Endothelial cell of umbilical vein (primary cell): ENCODE measurements around the gene GAS7. TPM values are rescaled to one million over a fixed set of nuclear protein-coding genes. Genes with fewer than 3 reads are reported as not detected.

Experiments used
- BruUV-seq: library from RNA; stranded (reverse); fragments of 400-500 nt; replicated peaks from 2 replicates; lab custom pipeline; 2021; lab: Mats Ljungman, UMichigan
- CTCF ChIA-PET: fragments of 300-600, 350-600 bp; sonication (Branson Sonifier 250); formaldehyde crosslinking; loops from one replicate; lab custom pipeline; 2021; ENCODE audit warnings: antibody characterized with exemption, inconsistent platforms; lab: Charles Lee
- POLR2A ChIA-PET: fragments of 300-600, 350-600 bp; sonication (Branson Sonifier 250); formaldehyde crosslinking; loops from one replicate; lab custom pipeline; 2021; ENCODE audit warnings: antibody characterized with exemption, inconsistent platforms; lab: Charles Lee
- DNase-seq: peaks from one replicate; pipeline ENCODE4 v3.0.0-alpha.2; 2011; ENCODE audit warnings: low read depth, low spot score
- FAIRE-seq: peaks from 2 replicates; lab custom pipeline; 2011; peaks lifted over from hg19 to GRCh38; lab: Jason Lieb, UNC
- H2AFZ ChIP-seq: 2 replicates; pipeline ENCODE4 v1.6.0; 2012; ENCODE audit warnings: low read depth, low read length, control low read depth, inconsistent platforms
- H3K27ac ChIP-seq: 2 replicates; pipeline ENCODE4 v1.5.1; 2011; ENCODE audit warnings: low read depth, mild to moderate bottlenecking, control low read depth, low read length, moderate library complexity; ENCODE audit not compliant: insufficient read depth
- H3K27me3 ChIP-seq, 2 experiments: 2 replicates each; pipeline versions ENCODE4 v1.6.0 to v1.6.1; 2011; ENCODE audit warnings: low read length in 2 of 2, mixed read lengths in 1 of 2; ENCODE audit not compliant: control insufficient read depth in 2 of 2, insufficient read depth in 2 of 2
- H3K36me3 ChIP-seq, 2 experiments: 2 replicates in 1 of 2; 3 replicates in 1 of 2; pipeline ENCODE4 v1.5.1; 2011; ENCODE audit warnings: low read length in 2 of 2, mild to moderate bottlenecking in 1 of 2, moderate library complexity in 1 of 2; ENCODE audit not compliant: control insufficient read depth in 2 of 2, insufficient read depth in 2 of 2; ENCODE audit errors: extremely low read depth in 1 of 2
- H3K4me1 ChIP-seq: 3 replicates; pipeline ENCODE4 v1.5.1; 2011; ENCODE audit warnings: mild to moderate bottlenecking, low read length; ENCODE audit not compliant: control insufficient read depth, insufficient read depth; ENCODE audit errors: extremely low read depth
- H3K4me2 ChIP-seq: 2 replicates; pipeline ENCODE4 v1.6.1; 2011; ENCODE audit warnings: low read length, control low read depth, mixed read lengths; ENCODE audit not compliant: insufficient read depth
- H3K4me3 ChIP-seq, 3 experiments: fragments of 200-600 bp in 1 of 3; sonication (generic), shearing (Covaris generic) in 1 of 3; replicated peaks in 1 of 3; 2 replicates each; pipeline ENCODE4 v1.5.1; 2011 to 2016; ENCODE audit warnings: control low read depth in 3 of 3, low read length in 3 of 3, mild to moderate bottlenecking in 2 of 3, inconsistent platforms in 1 of 3, low read depth in 1 of 3, moderate library complexity in 1 of 3; ENCODE audit not compliant: insufficient read depth in 1 of 3
- H3K79me2 ChIP-seq: 2 replicates; pipeline ENCODE4 v1.6.0; 2012; ENCODE audit warnings: low read length, inconsistent platforms; ENCODE audit not compliant: control insufficient read depth, insufficient read depth
- H3K9ac ChIP-seq: replicated peaks from 2 replicates; pipeline ENCODE3; 2011; ENCODE audit warnings: low read length, control low read depth; ENCODE audit not compliant: insufficient read depth; ENCODE audit errors: extremely low read depth
- H3K9me1 ChIP-seq: replicated peaks from 3 replicates; pipeline ENCODE4 v1.6.0; 2011; ENCODE audit warnings: mild to moderate bottlenecking, low read length; ENCODE audit not compliant: control insufficient read depth, insufficient read depth; ENCODE audit errors: extremely low read depth
- H3K9me3 ChIP-seq: replicated peaks from 2 replicates; pipeline ENCODE4 v1.5.1; 2012; ENCODE audit warnings: low read length, inconsistent platforms; ENCODE audit not compliant: control insufficient read depth, insufficient read depth
- H4K20me1 ChIP-seq: replicated peaks from 2 replicates; pipeline ENCODE3; 2011; ENCODE audit warnings: mild to moderate bottlenecking, low read length; ENCODE audit not compliant: control insufficient read depth, insufficient read depth; ENCODE audit errors: extremely low read depth
- CTCF ChIP-seq, 2 donors: IDR thresholded peaks; 1 replicate in 1 of 2; 2 replicates in 1 of 2; pipeline ENCODE4 v1.5.1; 2011; ENCODE audit warnings: low read length in 2 of 2, mild to moderate bottlenecking in 2 of 2, moderate library complexity in 2 of 2, control low read depth in 1 of 2, inconsistent platforms in 1 of 2, low read depth in 1 of 2; ENCODE audit not compliant: insufficient read depth in 1 of 2; ENCODE audit errors: extremely low read depth in 1 of 2
- EZH2 ChIP-seq: IDR thresholded peaks from 2 replicates; pipeline ENCODE4 v1.6.1; 2012; ENCODE audit warnings: borderline replicate concordance, low read depth, mild to moderate bottlenecking, moderate library complexity, low read length, inconsistent platforms; ENCODE audit not compliant: severe bottlenecking
- FOS ChIP-seq: IDR thresholded peaks from 2 replicates; pipeline ENCODE4 v1.6.1; 2011; ENCODE audit warnings: mild to moderate bottlenecking, low read length, moderate library complexity, borderline replicate concordance; ENCODE audit not compliant: insufficient read depth
- GATA2 ChIP-seq: IDR thresholded peaks from 2 replicates; pipeline ENCODE4 v1.7.0; 2011; ENCODE audit warnings: low read depth, mild to moderate bottlenecking, moderate library complexity, mixed read lengths, low read length; ENCODE audit not compliant: insufficient read length, insufficient read depth
- JUN ChIP-seq: IDR thresholded peaks from 2 replicates; pipeline ENCODE4 v1.6.1; 2011; ENCODE audit warnings: borderline replicate concordance, low read depth; ENCODE audit not compliant: insufficient read length, insufficient read depth
- MAX ChIP-seq: IDR thresholded peaks from 2 replicates; pipeline ENCODE4 v1.6.1; 2011; ENCODE audit not compliant: insufficient read depth, insufficient read length
- MYC ChIP-seq: IDR thresholded peaks from one replicate; pipeline ENCODE4 v1.6.1; 2011; ENCODE audit warnings: mild to moderate bottlenecking, low read depth, low read length
- POLR2A ChIP-seq: IDR thresholded peaks from 2 replicates; pipeline ENCODE4 v1.6.1; 2012; ENCODE audit warnings: low read depth, mild to moderate bottlenecking, control low read depth, low read length
- POLR2AphosphoS5 ChIP-seq: IDR thresholded peaks from 2 replicates; pipeline ENCODE4 v1.6.1; 2012; ENCODE audit warnings: low read depth, mild to moderate bottlenecking, control low read depth, low read length, moderate library complexity; ENCODE audit not compliant: insufficient read depth
- dilution Hi-C: fragments of 300-500 bp; cut with MboI; formaldehyde crosslinking; loops from one replicate; pipeline ENCODE4 v1.15.0; 2019; ENCODE audit warnings: low sequenced_read_pairs; ENCODE audit not compliant: extremely low pct_ligation_motif_present
- intact Hi-C: fragments of 100-400 bp; cut with micrococcal nuclease; formaldehyde crosslinking; loops from one replicate; pipeline ENCODE4 v1.10.0; 2022
- polyA plus RNA-seq, 4 experiments: library from polyadenylated mRNA; depleted of rRNA in 3 of 4; stranded (reverse) in 3 of 4; unstranded in 1 of 4; fragments of >200 nt; gene quantifications; 2 replicates each; pipeline versions ENCODE4 v1.2.1 to v1.2.3, GENCODE V29; 2011 to 2012; ENCODE audit warnings: missing spikeins in 1 of 4
- total RNA-seq: library from RNA; stranded (reverse); gene quantifications from 2 replicates; pipeline ENCODE4 v1.2.3, GENCODE V29; 2021

GAS7 gene
- total and polyA plus RNA-seq, 2 donors (not counting 3 experiments of a cell fraction or from before 2014, with no cell fraction given) = not detected

- DNase-seq (no peak), FAIRE-seq (no peak)
- no peaks in the 10 kb centered on the region for H3K4me1 ChIP-seq
- no TSS peak for BruUV-seq
- H3K36me3 ChIP-seq = no peaks in the 10 kb centered on the region
- no peak overlapping the region for H3K4me3 ChIP-seq
- H3K27ac ChIP-seq = no peak overlapping the region
- H3K4me2 ChIP-seq = no peak overlapping the region
- H4K20me1 ChIP-seq = no peaks in the 10 kb centered on the region
- TF ChIP-seq FOS = no peak
- TF ChIP-seq GATA2 = no peak
- no peak for TF ChIP-seq POLR2AphosphoS5
- TF ChIP-seq JUN = no peak
- no peak for TF ChIP-seq EZH2
- TF ChIP-seq MAX = no peak
- TF ChIP-seq MYC = no peak
- no peak for TF ChIP-seq POLR2A
- no peak for TF ChIP-seq CTCF (IDR thresholded peaks at IDR 0.05; ENCODE audit: extremely low read depth in 1 of 2, insufficient read depth in 1 of 2, low read depth in 1 of 2, low read length in 2 of 2)
- no peaks in the 10 kb centered on the region for H3K79me2 ChIP-seq
- CTCF ChIA-PET = no interaction called here
- H3K9me3 ChIP-seq = peaks cover 4% of the 10 kb centered on the region
- POLR2A ChIA-PET = no interaction called here
- intact Hi-C loops = no loop called here
- no peaks in the 10 kb centered on the region for H3K27me3 ChIP-seq
- dilution Hi-C loops = no loop called here
- no peak overlapping the region for H3K9ac ChIP-seq
- H2AFZ ChIP-seq = no peak overlapping the region
- no peaks in the 10 kb centered on the region for H3K9me1 ChIP-seq
These were observed 137.1 kb downstream of the GAS7 start for GRCh38 chr17:10061111-10061845.
